Fibroblast of lung (primary cell): Measurements from ENCODE around the gene WBP2. TPM values are rescaled to one million over a fixed set of nuclear protein-coding genes. Genes with fewer than 3 reads are reported as not detected.
A peak's percentile ranks its signal among the peaks of the same experiment; 100 is the strongest.

Experiments
- DNase-seq, 2 donors: peaks; one replicate each; pipeline versions ENCODE4 v3.0.0 to v3.0.0-alpha.2; 2010; ENCODE audit warnings: low read depth in 2 of 2
- H2AFZ ChIP-seq: 2 replicates; pipeline ENCODE4 v1.5.1; 2012; ENCODE audit warnings: low read length, control low read depth, inconsistent platforms
- H3K27ac ChIP-seq: 2 replicates; pipeline ENCODE4 v1.5.1; 2011; ENCODE audit warnings: low read length, control low read depth; ENCODE audit not compliant: insufficient read depth
- H3K27me3 ChIP-seq: 2 replicates; pipeline ENCODE4 v1.5.1; 2011; ENCODE audit warnings: mild to moderate bottlenecking, low read length; ENCODE audit not compliant: control insufficient read depth, insufficient read depth
- H3K36me3 ChIP-seq: 2 replicates; pipeline ENCODE4 v1.5.1; 2011; ENCODE audit warnings: low read length; ENCODE audit not compliant: control insufficient read depth, insufficient read depth
- H3K4me1 ChIP-seq: 2 replicates; pipeline ENCODE4 v1.5.1; 2011; ENCODE audit warnings: low read length; ENCODE audit not compliant: control insufficient read depth, insufficient read depth; ENCODE audit errors: extremely low read depth
- H3K4me2 ChIP-seq: 2 replicates; pipeline ENCODE4 v1.5.1; 2011; ENCODE audit warnings: low read length, control low read depth; ENCODE audit not compliant: insufficient read depth; ENCODE audit errors: extremely low read depth
- H3K4me3 ChIP-seq, 4 experiments: fragments of 200-600 bp in 1 of 4; sonication (generic) in 1 of 4; replicated peaks in 1 of 4; 2 replicates each; pipeline ENCODE4 v1.5.1; 2011 to 2016; ENCODE audit warnings: low read length in 4 of 4, low read depth in 3 of 4, mild to moderate bottlenecking in 3 of 4, control low read depth in 2 of 4, inconsistent platforms in 1 of 4, mixed read lengths in 1 of 4; ENCODE audit not compliant: insufficient read depth in 1 of 4; ENCODE audit errors: control extremely low read depth in 1 of 4
- H3K79me2 ChIP-seq: 2 replicates; pipeline ENCODE4 v1.5.1; 2012; ENCODE audit warnings: mild to moderate bottlenecking, low read length, inconsistent platforms; ENCODE audit not compliant: control insufficient read depth, insufficient read depth
- H3K9ac ChIP-seq: 2 replicates; pipeline ENCODE4 v1.5.1; 2011; ENCODE audit warnings: mild to moderate bottlenecking, low read length, control low read depth; ENCODE audit not compliant: insufficient read depth
- H3K9me3 ChIP-seq: 2 replicates; pipeline ENCODE4 v1.5.1; 2012; ENCODE audit warnings: low read depth, low read length; ENCODE audit not compliant: control insufficient read depth, insufficient read depth
- H4K20me1 ChIP-seq: 2 replicates; pipeline ENCODE4 v1.5.1; 2011; ENCODE audit warnings: low read length; ENCODE audit not compliant: control insufficient read depth, insufficient read depth; ENCODE audit errors: extremely low read depth
- CTCF ChIP-seq, 2 donors: IDR thresholded peaks in 1 of 2; conservative IDR thresholded peaks in 1 of 2; 1 replicate in 1 of 2; 2 replicates in 1 of 2; pipeline ENCODE4 v1.5.1; 2011 to 2012; ENCODE audit warnings: low read length in 2 of 2, control low read depth in 1 of 2, inconsistent platforms in 1 of 2, low read depth in 1 of 2, mild to moderate bottlenecking in 1 of 2
- EZH2 ChIP-seq: IDR thresholded peaks from 2 replicates; pipeline ENCODE4 v1.5.1; 2012; ENCODE audit warnings: low read length, control low read depth, mild to moderate bottlenecking; ENCODE audit errors: missing control alignments
- polyA plus RNA-seq, 2 donors: library from polyadenylated mRNA; depleted of rRNA in 1 of 2; stranded (reverse) in 1 of 2; unstranded in 1 of 2; fragments of >200 nt; gene quantifications; 2 replicates each; pipeline ENCODE4 v1.2.1, GENCODE V29; 2011 to 2012; ENCODE audit warnings: missing spikeins in 1 of 2
- total RNA-seq: library from RNA; depleted of rRNA; stranded (reverse); fragments of >200 nt; gene quantifications from 2 replicates; pipeline ENCODE4 v1.2.1, GENCODE V29; 2014

The WBP2 gene
- total and polyA plus RNA-seq, 2 donors (not counting 1 experiment from before 2014, with no cell fraction given) = 39.5 to 53.4 TPM

GRCh38 chr17:75877752-75878173 lies 22.6 kb upstream of the WBP2 start:
- Histone ChIP-seq H2AFZ (peak overlapping the region; percentile 3), H3K27ac (peak overlapping the region; percentile 76), H3K9ac (peak overlapping the region; percentile 58), H3K27me3 (peaks cover 7% of the 10 kb centered on the region), H3K4me1 (peaks cover 23% of the 10 kb centered on the region), H4K20me1 (no peaks in the 10 kb centered on the region), H3K36me3 (no peaks in the 10 kb centered on the region), H3K4me2 (peak overlapping the region; percentile 73), H3K79me2 (no peaks in the 10 kb centered on the region), H3K4me3 (peak overlapping the region; percentile 32 to 68 (median 45)), H3K9me3 (no peaks in the 10 kb centered on the region)
- peak; percentile 30 to 36 for TF ChIP-seq CTCF (conservative IDR thresholded peaks at IDR 0.05 in 1 of 2, IDR thresholded peaks at IDR 0.05 in 1 of 2; ENCODE audit: low read depth in 1 of 2, low read length in 2 of 2)
- no peak for TF ChIP-seq EZH2
- DNase-seq = peak; percentile 57 to 72

- Histone ChIP-seq H3K36me3 (no peaks in the 10 kb centered on the region), H3K9me3 (no peaks in the 10 kb centered on the region), H3K9ac (peak overlapping the region; percentile 58), H3K27ac (peak overlapping the region; percentile 76), H3K4me2 (peak overlapping the region; percentile 73), H4K20me1 (no peaks in the 10 kb centered on the region), H3K79me2 (no peaks in the 10 kb centered on the region), H2AFZ (peak overlapping the region; percentile 3), H3K4me3 (peak overlapping the region; percentile 32 to 68 (median 45)), H3K27me3 (peaks cover 7% of the 10 kb centered on the region), H3K4me1 (peaks cover 27% of the 10 kb centered on the region)
- TF ChIP-seq CTCF (conservative IDR thresholded peaks at IDR 0.05 in 1 of 2, IDR thresholded peaks at IDR 0.05 in 1 of 2; ENCODE audit: low read depth in 1 of 2, low read length in 2 of 2) = peak in 1 of 2 donors; percentile 6
- no peak for TF ChIP-seq EZH2
- DNase-seq = peak; percentile 93 to 94
These were observed 22.0 kb upstream of the WBP2 start for GRCh38 chr17:75876938-75877751.

DNA sequence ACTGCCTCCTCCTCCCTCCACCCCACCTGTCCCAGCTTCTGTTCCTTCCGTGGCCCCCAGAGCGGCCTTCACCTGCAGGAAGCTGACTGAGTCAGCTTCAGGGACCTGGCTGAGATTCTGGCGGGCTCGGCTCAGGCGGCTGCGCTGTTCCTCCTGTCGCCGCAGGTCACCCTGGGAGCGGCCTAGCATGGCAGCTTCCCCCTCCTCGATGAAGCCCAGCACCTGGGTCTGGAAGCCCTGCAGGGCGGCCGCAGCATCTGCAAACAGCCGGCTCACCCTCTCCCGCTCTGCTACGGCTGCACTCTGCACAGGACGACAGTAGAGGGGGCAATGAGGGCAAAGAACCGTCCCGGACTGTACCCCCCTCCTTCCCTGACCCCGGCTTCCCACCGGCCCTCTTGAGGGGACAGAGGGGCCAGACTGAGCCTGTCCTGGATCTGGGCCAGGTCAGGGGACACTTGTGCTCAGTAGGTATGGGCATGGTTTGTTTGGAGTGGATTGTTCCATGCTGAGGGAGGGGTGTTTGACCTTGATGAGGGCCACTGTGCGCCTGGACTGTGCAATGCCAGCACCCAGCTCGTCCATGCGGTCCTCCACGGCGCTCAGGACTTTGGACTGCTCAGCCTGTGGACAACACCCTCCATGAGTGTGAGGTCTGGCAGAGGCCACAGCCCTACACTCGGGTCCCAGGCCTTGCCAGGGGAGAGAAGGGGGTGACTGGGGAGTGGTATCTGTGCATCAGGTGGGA lies 21.2 kb upstream of the WBP2 start:
- no peak for DNase-seq
- H3K4me1 ChIP-seq = peaks cover 27% of the 10 kb centered on the region
- H3K36me3 ChIP-seq = no peaks in the 10 kb centered on the region
- peak overlapping the region; percentile 26 to 68 (median 45) for H3K4me3 ChIP-seq
- no peaks in the 10 kb centered on the region for H3K9me3 ChIP-seq
- no peaks in the 10 kb centered on the region for H3K79me2 ChIP-seq
- H3K27ac ChIP-seq = peak overlapping the region; percentile 76
- H3K27me3 ChIP-seq = peaks cover 6% of the 10 kb centered on the region
- no peaks in the 10 kb centered on the region for H4K20me1 ChIP-seq
- H3K9ac ChIP-seq = peak overlapping the region; percentile 40
- TF ChIP-seq CTCF (conservative IDR thresholded peaks at IDR 0.05 in 1 of 2, IDR thresholded peaks at IDR 0.05 in 1 of 2; ENCODE audit: low read depth in 1 of 2, low read length in 2 of 2) (peak in 1 of 2 donors; percentile 17), EZH2 (no peak)
- H3K4me2 ChIP-seq = peak overlapping the region; percentile 73
- H2AFZ ChIP-seq = no peak overlapping the region
